ENCODE results near the gene TMEM115. TPM values are rescaled to one million over a fixed set of nuclear protein-coding genes. Genes with fewer than 3 reads are reported as not detected.
A peak's percentile ranks its signal among the peaks of the same experiment; 100 is the strongest.

The TMEM115 gene
- total and polyA plus RNA-seq, 9 of the 15 experiments (the other 6 are each of a cell fraction or from before 2014, with no cell fraction given), result 1.6 to 26.9 (median 14.1) TPM

GRCh38 chr3:50316657-50317242 is 42.6 kb downstream of the TMEM115 start (continued):
- TF ChIP-seq, protein P1, sequence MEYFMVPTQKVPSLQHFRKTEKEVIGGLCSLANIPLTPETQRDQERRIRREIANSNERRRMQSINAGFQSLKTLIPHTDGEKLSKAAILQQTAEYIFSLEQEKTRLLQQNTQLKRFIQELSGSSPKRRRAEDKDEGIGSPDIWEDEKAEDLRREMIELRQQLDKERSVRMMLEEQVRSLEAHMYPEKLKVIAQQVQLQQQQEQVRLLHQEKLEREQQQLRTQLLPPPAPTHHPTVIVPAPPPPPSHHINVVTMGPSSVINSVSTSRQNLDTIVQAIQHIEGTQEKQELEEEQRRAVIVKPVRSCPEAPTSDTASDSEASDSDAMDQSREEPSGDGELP (CRISPR knock-in tag; IDR thresholded peaks at IDR 0.05; ENCODE audit: borderline replicate concordance), result peak; percentile 67; the same call in 1 of the 2 replicates
- TF ChIP-seq FOSL1 (tag; conservative IDR thresholded peaks at IDR 0.05) (peak; percentile 79), FOXO4 (CRISPR knock-in tag; IDR thresholded peaks at IDR 0.05) (no peak), EP300 (IDR thresholded peaks at IDR 0.05; ENCODE audit: low read length) (no peak), CTBP1 (IDR thresholded peaks at IDR 0.05; ENCODE audit: borderline replicate concordance) (peak; percentile 38; the same call in 1 of the 2 replicates), FOXA1 (IDR thresholded peaks at IDR 0.05; ENCODE audit: borderline replicate concordance) (no peak), L3MBTL2 (IDR thresholded peaks at IDR 0.05) (no peak), FOS (IDR thresholded peaks at IDR 0.05; ENCODE audit: extremely low read depth, insufficient read length) (peak; percentile 23), CCNT2 (IDR thresholded peaks at IDR 0.05; ENCODE audit: borderline replicate concordance, extremely low read depth, insufficient read length, low read depth, low read length) (no peak), ATF1 (CRISPR knock-in tag; IDR thresholded peaks at IDR 0.05) (no peak), ATF1 (tag; IDR thresholded peaks at IDR 0.05) (no peak), KLF16 (IDR thresholded peaks at IDR 0.05) (no peak), SMAD4 (CRISPR knock-in tag; conservative IDR thresholded peaks at IDR 0.05) (no peak), MYNN (IDR thresholded peaks at IDR 0.05) (0 out of 2 replicates have a peak, but pooled peaks have one; percentile 22), MYNN (CRISPR knock-in tag; IDR thresholded peaks at IDR 0.05) (no peak), JUN (IDR thresholded peaks at IDR 0.05; ENCODE audit: borderline replicate concordance, low read depth, low read length) (peak; percentile 78; the same call in 1 of the 2 replicates), JUN (CRISPR knock-in tag; IDR thresholded peaks at IDR 0.05; ENCODE audit: borderline replicate concordance) (no peak), ETV1 (tag; conservative IDR thresholded peaks at IDR 0.05; ENCODE audit: low read depth) (no peak), SMARCE1 (IDR thresholded peaks at IDR 0.05) (0 out of 2 replicates have a peak, but pooled peaks have one; percentile 39), SP1 (CRISPR knock-in tag; IDR thresholded peaks at IDR 0.05) (0 out of 2 replicates have a peak, but pooled peaks have one; percentile 37), MNT (conservative IDR thresholded peaks at IDR 0.05) (no peak)
- TF ChIP-seq, protein P2, sequence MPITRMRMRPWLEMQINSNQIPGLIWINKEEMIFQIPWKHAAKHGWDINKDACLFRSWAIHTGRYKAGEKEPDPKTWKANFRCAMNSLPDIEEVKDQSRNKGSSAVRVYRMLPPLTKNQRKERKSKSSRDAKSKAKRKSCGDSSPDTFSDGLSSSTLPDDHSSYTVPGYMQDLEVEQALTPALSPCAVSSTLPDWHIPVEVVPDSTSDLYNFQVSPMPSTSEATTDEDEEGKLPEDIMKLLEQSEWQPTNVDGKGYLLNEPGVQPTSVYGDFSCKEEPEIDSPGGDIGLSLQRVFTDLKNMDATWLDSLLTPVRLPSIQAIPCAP (CRISPR knock-in tag; IDR thresholded peaks at IDR 0.05; ENCODE audit: borderline replicate concordance), result no peak
- TF ChIP-seq, protein P3, sequence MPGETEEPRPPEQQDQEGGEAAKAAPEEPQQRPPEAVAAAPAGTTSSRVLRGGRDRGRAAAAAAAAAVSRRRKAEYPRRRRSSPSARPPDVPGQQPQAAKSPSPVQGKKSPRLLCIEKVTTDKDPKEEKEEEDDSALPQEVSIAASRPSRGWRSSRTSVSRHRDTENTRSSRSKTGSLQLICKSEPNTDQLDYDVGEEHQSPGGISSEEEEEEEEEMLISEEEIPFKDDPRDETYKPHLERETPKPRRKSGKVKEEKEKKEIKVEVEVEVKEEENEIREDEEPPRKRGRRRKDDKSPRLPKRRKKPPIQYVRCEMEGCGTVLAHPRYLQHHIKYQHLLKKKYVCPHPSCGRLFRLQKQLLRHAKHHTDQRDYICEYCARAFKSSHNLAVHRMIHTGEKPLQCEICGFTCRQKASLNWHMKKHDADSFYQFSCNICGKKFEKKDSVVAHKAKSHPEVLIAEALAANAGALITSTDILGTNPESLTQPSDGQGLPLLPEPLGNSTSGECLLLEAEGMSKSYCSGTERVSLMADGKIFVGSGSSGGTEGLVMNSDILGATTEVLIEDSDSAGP (CRISPR knock-in tag; IDR thresholded peaks at IDR 0.05), result 0 out of 2 replicates have a peak, but pooled peaks have one; percentile 27
